PC-3 (cell line): ENCODE results near the gene CTNNA2. TPM values are rescaled to one million over a fixed set of nuclear protein-coding genes. Genes with fewer than 3 reads are reported as not detected.

ENCODE experiments used
- ATAC-seq: fragments of 200-7000 bp; cut with Tn5 transposase; 2 replicates; pipeline ENCODE4 v1.9.1; 2020; ENCODE audit warnings: mild to moderate bottlenecking, moderate library complexity
- BruUV-seq: library from RNA; stranded (reverse); fragments of 400-500 nt; replicated peaks from 2 replicates; lab custom pipeline; 2021; lab: Mats Ljungman, UMichigan
- CTCF ChIA-PET: fragments of 300-600 bp; sonication (Branson Sonifier 250); formaldehyde crosslinking; loops from one replicate; lab custom pipeline; 2022; ENCODE audit warnings: antibody characterized with exemption; lab: Charles Lee
- POLR2A ChIA-PET: fragments of 300-600 bp; sonication (Branson Sonifier 250); formaldehyde crosslinking; loops from one replicate; lab custom pipeline; 2022; ENCODE audit warnings: antibody characterized with exemption; ENCODE audit not compliant: unreplicated experiment; lab: Charles Lee
- DNase-seq: peaks from one replicate; pipeline ENCODE4 v3.0.0-alpha.2; 2015
- H2AFZ ChIP-seq: fragments of 300-600 bp; sonication (generic); 2 replicates; pipeline ENCODE4 v1.6.0; 2016; ENCODE audit warnings: antibody characterized with exemption, low read length
- H3F3A ChIP-seq: fragments of 300-600 bp; sonication (generic); one replicate; pipeline ENCODE4 v1.6.0; 2017; ENCODE audit warnings: antibody characterized with exemption, low read length, control low read depth, mild to moderate bottlenecking; ENCODE audit not compliant: unreplicated experiment
- H3K27ac ChIP-seq: fragments of 300-600 bp; sonication (generic); 2 replicates; pipeline ENCODE4 v1.5.1; 2016; ENCODE audit warnings: mild to moderate bottlenecking, low read length
- H3K27me3 ChIP-seq: fragments of 300-600 bp; sonication (generic); 2 replicates; pipeline ENCODE4 v1.6.1; 2016; ENCODE audit warnings: low read length, mixed read lengths
- H3K36me3 ChIP-seq: fragments of 300-600 bp; sonication (generic); 2 replicates; pipeline ENCODE4 v1.6.1; 2016; ENCODE audit warnings: low read depth, mixed run types, low read length, mixed read lengths
- H3K4me1 ChIP-seq: fragments of 300-600 bp; sonication (generic); 2 replicates; pipeline ENCODE4 v1.5.1; 2016; ENCODE audit warnings: low read length; ENCODE audit not compliant: insufficient read depth
- H3K4me2 ChIP-seq: fragments of 300-600 bp; sonication (generic); 2 replicates; pipeline ENCODE4 v1.6.0; 2016; ENCODE audit warnings: low read length
- H3K4me3 ChIP-seq: fragments of 300-600 bp; sonication (generic); 2 replicates; pipeline ENCODE4 v1.5.1; 2016; ENCODE audit warnings: mild to moderate bottlenecking, low read length, mixed read lengths
- H3K79me2 ChIP-seq: fragments of 300-600 bp; sonication (generic); 2 replicates; pipeline ENCODE4 v1.6.1; 2017; ENCODE audit warnings: low read length, mixed read lengths
- H3K9ac ChIP-seq: fragments of 300-600 bp; sonication (generic); 2 replicates; pipeline ENCODE4 v1.6.0; 2016; ENCODE audit warnings: mild to moderate bottlenecking, low read length
- H3K9me2 ChIP-seq: fragments of 300-600 bp; sonication (generic); replicated peaks from 2 replicates; pipeline ENCODE4 v1.6.1; 2016; ENCODE audit warnings: mixed run types, low read length, mixed read lengths
- H3K9me3 ChIP-seq: fragments of 300-600 bp; sonication (generic); 2 replicates; pipeline ENCODE4 v1.6.1; 2016; ENCODE audit warnings: low read length, mixed read lengths
- H4K20me1 ChIP-seq: fragments of 300-600 bp; sonication (generic); 2 replicates; pipeline ENCODE4 v1.6.1; 2016; ENCODE audit warnings: low read length, mixed read lengths
- EZH2 ChIP-seq: fragments of 300-600 bp; sonication (generic); IDR thresholded peaks from one replicate; pipeline ENCODE4 v1.6.1; 2017; ENCODE audit warnings: antibody characterized with exemption, mild to moderate bottlenecking, low read length; ENCODE audit not compliant: unreplicated experiment
- EZH2phosphoT487 ChIP-seq: fragments of 300-600 bp; sonication (generic); IDR thresholded peaks from 2 replicates; pipeline ENCODE4 v1.6.1; 2018; ENCODE audit warnings: mild to moderate bottlenecking, antibody characterized with exemption, low read length, borderline replicate concordance
- intact Hi-C: fragments of 100-400 bp; cut with micrococcal nuclease; formaldehyde crosslinking; loops from 2 replicates; pipeline ENCODE4 v1.9.0; 2023
- total RNA-seq: library from RNA; depleted of rRNA; stranded (reverse); fragments of >200 nt; gene quantifications from 2 replicates; pipeline ENCODE4 v1.2.3, GENCODE V29; 2014
- TF ChIP-seq, protein P1 (sequence below): fragments of 300-600 bp; sonication (generic); conservative IDR thresholded peaks from 2 replicates; pipeline ENCODE4 v1.5.1; 2017; ENCODE audit warnings: antibody characterized with exemption, low read depth, mild to moderate bottlenecking, low read length

The CTNNA2 gene
- total RNA-seq, 1 experiment from 2014 or later, result not detected

DNA sequence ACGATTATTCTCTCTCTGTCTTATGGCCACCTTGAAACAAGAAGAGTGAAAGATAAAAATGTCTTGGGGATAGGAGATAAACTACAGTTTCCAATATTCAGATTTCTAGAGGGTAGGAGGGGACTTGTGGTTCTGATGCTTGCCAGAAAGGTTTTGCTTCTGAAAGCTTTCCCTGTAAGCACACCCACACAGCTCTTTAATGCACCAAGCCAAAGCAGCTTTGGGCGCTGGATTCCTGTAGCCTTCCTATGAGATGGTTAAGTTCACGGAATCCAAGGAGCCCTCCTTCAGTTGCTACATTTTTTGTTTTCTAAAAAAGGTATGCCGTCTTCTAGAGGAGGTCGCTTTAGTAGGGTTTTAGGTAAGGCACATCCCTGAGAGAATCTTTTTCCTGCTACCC, 786.8 kb downstream of the CTNNA2 start:
- Histone ChIP-seq H3K4me1 (no peaks in the 10 kb centered on the region), H3K9me3 (no peaks in the 10 kb centered on the region), H3F3A (no peaks in the 10 kb centered on the region), H3K79me2 (no peaks in the 10 kb centered on the region), H4K20me1 (no peaks in the 10 kb centered on the region), H3K9me2 (no peaks in the 10 kb centered on the region), H3K27ac (no peak overlapping the region), H3K36me3 (no peaks in the 10 kb centered on the region), H2AFZ (no peak overlapping the region), H3K9ac (no peak overlapping the region), H3K4me2 (no peak overlapping the region), H3K27me3 (peaks cover 26% of the 10 kb centered on the region), H3K4me3 (no peak overlapping the region)
- intact Hi-C loops, result no loop called here
- ChIA-PET CTCF (no interaction called here), POLR2A (no interaction called here)
- no peak for ATAC-seq
- TF ChIP-seq, protein P1, sequence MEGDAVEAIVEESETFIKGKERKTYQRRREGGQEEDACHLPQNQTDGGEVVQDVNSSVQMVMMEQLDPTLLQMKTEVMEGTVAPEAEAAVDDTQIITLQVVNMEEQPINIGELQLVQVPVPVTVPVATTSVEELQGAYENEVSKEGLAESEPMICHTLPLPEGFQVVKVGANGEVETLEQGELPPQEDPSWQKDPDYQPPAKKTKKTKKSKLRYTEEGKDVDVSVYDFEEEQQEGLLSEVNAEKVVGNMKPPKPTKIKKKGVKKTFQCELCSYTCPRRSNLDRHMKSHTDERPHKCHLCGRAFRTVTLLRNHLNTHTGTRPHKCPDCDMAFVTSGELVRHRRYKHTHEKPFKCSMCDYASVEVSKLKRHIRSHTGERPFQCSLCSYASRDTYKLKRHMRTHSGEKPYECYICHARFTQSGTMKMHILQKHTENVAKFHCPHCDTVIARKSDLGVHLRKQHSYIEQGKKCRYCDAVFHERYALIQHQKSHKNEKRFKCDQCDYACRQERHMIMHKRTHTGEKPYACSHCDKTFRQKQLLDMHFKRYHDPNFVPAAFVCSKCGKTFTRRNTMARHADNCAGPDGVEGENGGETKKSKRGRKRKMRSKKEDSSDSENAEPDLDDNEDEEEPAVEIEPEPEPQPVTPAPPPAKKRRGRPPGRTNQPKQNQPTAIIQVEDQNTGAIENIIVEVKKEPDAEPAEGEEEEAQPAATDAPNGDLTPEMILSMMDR, result no peak
- TF ChIP-seq EZH2phosphoT487 (no peak), EZH2 (no peak)
- no peak for DNase-seq
- BruUV-seq, result no TSS peak

DNA sequence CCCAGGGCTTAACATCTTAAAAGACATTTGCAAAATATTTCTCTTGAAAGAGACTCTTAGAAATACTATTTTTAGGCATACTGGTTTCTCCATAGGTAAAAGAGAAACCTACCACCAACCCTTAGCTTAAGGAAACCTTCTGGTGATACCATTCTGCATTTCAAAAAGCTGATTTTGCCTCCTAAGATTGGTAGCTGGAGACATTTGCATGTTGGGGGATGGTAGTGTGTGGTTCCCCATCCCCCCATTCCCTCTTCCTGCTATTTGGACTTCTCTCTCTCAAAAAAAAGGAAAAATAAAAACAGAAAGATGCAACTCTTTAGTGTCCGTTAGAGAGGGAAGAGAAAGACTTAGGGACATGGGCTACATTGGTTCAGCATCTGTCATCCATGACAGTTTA, 787.5 kb downstream of the CTNNA2 start:
- ATAC-seq (no peak), DNase-seq (no peak)
- intact Hi-C loops, result no loop called here
- no peaks in the 10 kb centered on the region for H3K36me3 ChIP-seq
- no peak for TF ChIP-seq EZH2phosphoT487
- TF ChIP-seq, protein P1, result no peak
- TF ChIP-seq EZH2, result no peak
- H4K20me1 ChIP-seq, result no peaks in the 10 kb centered on the region
- no peaks in the 10 kb centered on the region for H3F3A ChIP-seq
- POLR2A ChIA-PET, result no interaction called here
- no peaks in the 10 kb centered on the region for H3K79me2 ChIP-seq
- H3K9me3 ChIP-seq, result no peaks in the 10 kb centered on the region
- no peak overlapping the region for H2AFZ ChIP-seq
- no TSS peak for BruUV-seq
- no peak overlapping the region for H3K4me2 ChIP-seq
- no peaks in the 10 kb centered on the region for H3K9me2 ChIP-seq
- H3K9ac ChIP-seq, result no peak overlapping the region
- no peak overlapping the region for H3K4me3 ChIP-seq
- peaks cover 33% of the 10 kb centered on the region for H3K27me3 ChIP-seq
- no peak overlapping the region for H3K27ac ChIP-seq
- CTCF ChIA-PET, result no interaction called here
- no peaks in the 10 kb centered on the region for H3K4me1 ChIP-seq

DNA sequence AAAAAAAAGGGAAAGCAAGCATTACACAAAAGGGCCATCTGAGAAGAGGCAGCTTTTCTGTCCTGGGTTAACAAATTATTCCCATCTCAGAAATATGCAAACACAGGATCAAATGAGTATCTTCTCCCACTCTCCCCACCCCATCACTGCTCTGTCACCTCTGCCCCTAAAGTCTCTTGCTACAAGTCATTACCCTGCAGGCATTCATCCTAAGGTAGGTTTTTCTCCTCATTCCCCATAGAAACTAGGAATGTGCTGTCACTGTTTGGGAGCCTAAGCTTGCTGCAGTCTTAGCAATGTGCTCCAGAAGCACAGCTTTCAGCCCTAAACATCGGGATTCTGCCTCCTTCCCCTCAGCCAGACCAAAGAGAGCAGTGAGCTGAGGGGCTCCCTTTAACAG, 788.1 kb downstream of the CTNNA2 start:
- Histone ChIP-seq H3K27me3 (peaks cover 33% of the 10 kb centered on the region), H4K20me1 (no peaks in the 10 kb centered on the region), H3K36me3 (no peaks in the 10 kb centered on the region), H3F3A (no peaks in the 10 kb centered on the region), H3K4me3 (no peak overlapping the region), H3K4me1 (no peaks in the 10 kb centered on the region), H3K9me2 (no peaks in the 10 kb centered on the region), H3K27ac (no peak overlapping the region), H3K9ac (no peak overlapping the region), H3K9me3 (no peaks in the 10 kb centered on the region), H3K79me2 (no peaks in the 10 kb centered on the region), H2AFZ (no peak overlapping the region), H3K4me2 (no peak overlapping the region)
- intact Hi-C loops, result no loop called here
- ATAC-seq (no peak), DNase-seq (no peak)
- ChIA-PET CTCF (no interaction called here), POLR2A (interaction anchor here (0.6 kb wide), 1 partner anchor 445 kb away, joined by 3 read pairs; no protein-coding TSS in a partner anchor)
- no TSS peak for BruUV-seq
- no peak for TF ChIP-seq EZH2phosphoT487
